OCI-LY7 (cell line): ENCODE results near the gene TAGLN2.

Source experiments
- EZH2phosphoT487 ChIP-seq: fragments of 200-600 bp; sonication (generic); IDR thresholded peaks from 2 replicates; pipeline ENCODE4 v1.6.1; 2018; ENCODE audit warnings: low read depth, borderline replicate concordance, mild to moderate bottlenecking, mixed run types, antibody characterized with exemption, low read length, moderate library complexity, mixed read lengths
- TF ChIP-seq, protein P1 (sequence below): fragments of 200-600 bp; sonication (generic); conservative IDR thresholded peaks from 2 replicates; pipeline ENCODE4 v1.5.1; 2014; ENCODE audit warnings: mild to moderate bottlenecking, antibody characterized with exemption, low read length, moderate library complexity, mixed read lengths

DNA sequence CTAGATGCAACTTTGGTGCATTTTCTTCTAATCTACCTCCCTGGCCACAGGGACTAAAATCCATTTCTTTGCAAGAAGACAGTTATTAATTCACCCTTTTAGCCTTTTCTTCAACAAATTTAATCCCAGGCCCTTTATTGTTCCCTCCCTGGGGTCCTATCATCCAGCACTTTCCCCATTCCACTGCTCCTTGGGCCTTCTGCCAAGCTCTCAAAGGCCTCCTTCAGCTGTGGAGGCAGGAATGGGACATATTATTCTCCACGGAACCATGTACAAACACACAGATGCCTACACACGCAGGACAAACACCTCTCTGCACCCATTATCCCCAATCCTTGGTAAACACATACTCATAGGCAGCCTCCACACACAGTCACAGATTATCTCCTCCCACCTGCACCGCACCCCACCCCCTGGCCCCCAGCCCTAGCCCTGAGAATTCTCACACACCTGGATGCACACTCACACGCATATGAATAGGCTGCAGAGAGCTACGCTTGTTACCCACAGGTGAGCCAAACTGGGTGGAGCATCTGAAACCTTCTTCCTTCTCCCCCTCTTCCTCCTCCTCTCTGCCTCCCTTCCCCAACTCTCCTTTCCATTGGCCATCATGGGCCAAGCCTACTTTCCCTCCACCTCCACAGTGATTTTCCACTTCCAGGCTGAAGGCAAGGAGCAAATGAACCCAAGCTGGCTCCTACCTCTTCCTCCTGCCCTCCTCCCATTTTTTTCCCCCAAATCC, 11.7 kb downstream of the TAGLN2 start:
- TF ChIP-seq, protein P1, sequence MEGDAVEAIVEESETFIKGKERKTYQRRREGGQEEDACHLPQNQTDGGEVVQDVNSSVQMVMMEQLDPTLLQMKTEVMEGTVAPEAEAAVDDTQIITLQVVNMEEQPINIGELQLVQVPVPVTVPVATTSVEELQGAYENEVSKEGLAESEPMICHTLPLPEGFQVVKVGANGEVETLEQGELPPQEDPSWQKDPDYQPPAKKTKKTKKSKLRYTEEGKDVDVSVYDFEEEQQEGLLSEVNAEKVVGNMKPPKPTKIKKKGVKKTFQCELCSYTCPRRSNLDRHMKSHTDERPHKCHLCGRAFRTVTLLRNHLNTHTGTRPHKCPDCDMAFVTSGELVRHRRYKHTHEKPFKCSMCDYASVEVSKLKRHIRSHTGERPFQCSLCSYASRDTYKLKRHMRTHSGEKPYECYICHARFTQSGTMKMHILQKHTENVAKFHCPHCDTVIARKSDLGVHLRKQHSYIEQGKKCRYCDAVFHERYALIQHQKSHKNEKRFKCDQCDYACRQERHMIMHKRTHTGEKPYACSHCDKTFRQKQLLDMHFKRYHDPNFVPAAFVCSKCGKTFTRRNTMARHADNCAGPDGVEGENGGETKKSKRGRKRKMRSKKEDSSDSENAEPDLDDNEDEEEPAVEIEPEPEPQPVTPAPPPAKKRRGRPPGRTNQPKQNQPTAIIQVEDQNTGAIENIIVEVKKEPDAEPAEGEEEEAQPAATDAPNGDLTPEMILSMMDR, result no peak
- TF ChIP-seq EZH2phosphoT487, result no peak
